Stimulated activated CD8-positive, alpha-beta memory T cell treated with anti-CD3 and anti-CD28 coated beads, Interleukin-12 subunit alpha, Interleukin-12 subunit beta, amount 100 ng/mL, for 24 hours (primary cell): ENCODE measurements around the gene BCL7A.
"Not testable (repeated sequence)": the region's sequence is repeated elsewhere in the genome, so short reads cannot be mapped to it uniquely, and the experiment has no call there.

ENCODE experiments used
- DNase-seq: peaks from one replicate; pipeline ENCODE4 v3.0.0-alpha.2; 2020; ENCODE audit errors: extremely low read depth

BCL7A gene

DNA sequence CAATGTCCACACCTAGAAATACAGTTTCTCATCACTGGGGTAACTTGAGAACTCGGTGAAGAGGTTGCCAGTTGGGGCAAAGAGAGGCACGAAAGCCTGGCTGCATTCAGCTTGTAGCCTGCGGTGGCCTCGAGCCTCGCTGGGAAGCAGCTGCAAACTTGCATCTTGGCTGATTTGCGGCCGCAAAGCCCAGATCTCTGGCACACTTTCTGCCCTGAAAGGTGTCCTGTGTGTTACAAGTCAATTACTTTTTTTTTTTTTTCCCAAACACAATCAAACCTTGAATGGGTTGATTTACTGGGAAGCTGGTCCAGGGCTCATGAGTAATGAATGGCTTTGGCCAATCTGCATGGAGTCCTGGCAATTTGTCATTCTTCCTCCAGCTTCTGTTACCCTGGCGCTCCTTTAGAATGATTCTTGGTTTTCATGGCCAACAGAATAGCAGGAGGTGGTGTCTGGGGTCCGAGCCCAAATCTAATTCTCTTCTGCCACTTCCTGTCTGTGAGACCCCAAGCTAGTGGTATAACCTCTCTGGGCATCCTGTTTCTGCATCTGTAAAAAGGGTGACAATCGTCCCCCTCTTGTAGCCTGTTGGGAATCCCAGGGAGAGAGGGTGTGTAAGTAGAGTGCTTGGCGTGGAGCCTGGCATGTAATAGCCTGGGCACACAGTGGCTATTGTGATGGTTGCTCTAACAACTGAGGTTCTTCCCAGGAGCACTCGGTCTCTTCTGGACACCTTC, 6.7 kb downstream of the BCL7A start:
- DNase-seq: no peak

DNA sequence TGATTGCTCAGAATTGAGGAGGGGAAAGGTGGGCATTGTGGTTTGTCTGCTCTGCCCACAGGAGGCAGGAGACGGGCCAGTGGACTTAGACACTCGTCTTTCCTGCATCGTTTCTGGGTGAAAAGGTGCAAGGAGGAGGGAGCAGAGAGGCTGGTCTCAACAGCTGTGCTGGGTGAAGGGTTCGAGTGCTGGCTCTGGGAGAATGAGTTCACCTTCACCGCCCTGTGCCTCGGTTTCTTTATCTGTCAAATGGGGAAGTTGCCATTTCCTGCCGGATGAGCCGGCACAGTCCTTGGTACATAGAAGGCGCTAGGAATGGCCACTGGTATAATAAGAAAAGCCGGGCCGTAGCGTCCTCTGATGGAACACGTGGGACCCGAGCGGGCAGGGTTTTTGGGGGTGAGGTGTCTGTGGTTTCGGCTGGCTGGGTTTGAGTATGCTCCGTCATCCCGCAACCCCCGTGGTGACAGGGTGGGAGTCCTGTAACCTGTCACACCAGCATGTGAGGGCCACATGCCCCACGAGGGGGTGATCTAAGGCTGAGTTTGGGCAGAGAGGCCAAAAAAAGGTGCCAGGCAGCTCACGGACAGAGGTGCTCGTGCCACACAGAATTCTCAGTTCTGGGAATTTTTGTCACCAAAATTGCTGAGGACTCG, 7.3 kb downstream of the BCL7A start:
- DNase-seq: no peak

DNA sequence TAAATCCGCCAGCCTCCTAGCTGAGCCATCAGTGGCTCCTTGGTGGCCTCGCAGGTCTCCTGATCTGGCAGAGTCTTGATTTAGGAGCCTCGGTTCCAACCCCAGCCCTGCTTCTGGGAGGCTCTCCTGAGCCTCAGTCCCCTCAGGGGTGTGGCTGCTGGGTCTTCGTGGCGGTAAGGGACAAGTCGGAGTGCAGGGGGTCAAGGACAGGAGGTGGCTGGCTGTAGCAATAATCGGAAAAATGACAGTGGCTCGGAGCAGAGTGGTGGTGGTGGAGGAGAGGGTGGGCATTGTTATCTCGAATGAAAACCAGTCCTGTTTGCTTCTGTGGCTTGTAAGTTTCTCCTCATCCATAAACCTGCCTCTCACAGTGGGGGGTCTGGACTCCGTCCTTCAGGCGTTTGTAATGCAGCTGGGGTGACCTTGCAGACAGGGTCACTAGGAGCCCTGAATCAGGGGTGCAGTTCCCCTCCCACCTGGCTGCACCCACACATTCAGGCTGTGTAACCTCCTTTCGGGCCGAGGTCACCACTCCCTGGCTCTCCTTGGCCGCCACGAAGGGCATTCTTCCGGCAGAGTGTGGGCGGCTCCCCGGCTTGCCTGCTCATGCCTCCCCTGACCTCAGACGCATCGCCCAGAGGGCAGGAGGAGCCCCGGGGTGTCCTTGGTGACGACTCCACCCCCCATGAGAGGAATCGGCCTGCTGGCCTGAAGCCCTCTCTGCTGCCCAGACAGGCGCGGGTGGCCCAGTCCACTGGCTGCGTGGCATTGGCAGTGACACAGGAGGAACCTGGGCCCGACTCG, 8.1 kb downstream of the BCL7A start:
- DNase-seq: no peak

DNA sequence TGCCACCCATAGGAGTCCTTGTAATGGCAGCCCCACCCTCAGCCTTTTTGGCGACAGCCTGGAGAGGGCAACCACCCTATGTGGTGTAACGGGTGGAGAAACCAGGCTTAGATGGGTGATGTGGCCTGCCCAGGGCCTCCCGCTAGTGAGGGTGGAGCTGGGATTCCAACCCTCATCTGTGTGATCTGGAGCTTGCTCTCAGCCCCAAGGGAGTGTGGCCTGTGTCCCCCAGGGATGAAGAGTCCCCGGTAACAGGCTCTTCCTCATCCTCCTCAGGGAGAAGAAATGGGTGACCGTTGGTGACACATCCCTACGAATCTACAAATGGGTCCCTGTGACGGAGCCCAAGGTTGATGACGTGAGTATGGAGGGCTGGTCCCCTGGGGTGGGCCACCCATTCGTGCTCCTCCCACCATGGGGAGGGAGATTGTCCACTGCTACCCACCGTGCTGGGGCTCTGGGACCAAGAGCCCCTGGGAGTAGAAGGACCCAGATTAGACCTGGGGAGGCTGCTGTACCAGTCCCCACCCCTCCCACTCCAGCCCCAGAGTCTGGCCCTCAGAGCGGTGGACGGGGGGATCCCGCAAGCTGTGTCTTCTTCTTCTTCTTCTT, 8.8 kb downstream of the BCL7A start:
- no peak for DNase-seq

DNA sequence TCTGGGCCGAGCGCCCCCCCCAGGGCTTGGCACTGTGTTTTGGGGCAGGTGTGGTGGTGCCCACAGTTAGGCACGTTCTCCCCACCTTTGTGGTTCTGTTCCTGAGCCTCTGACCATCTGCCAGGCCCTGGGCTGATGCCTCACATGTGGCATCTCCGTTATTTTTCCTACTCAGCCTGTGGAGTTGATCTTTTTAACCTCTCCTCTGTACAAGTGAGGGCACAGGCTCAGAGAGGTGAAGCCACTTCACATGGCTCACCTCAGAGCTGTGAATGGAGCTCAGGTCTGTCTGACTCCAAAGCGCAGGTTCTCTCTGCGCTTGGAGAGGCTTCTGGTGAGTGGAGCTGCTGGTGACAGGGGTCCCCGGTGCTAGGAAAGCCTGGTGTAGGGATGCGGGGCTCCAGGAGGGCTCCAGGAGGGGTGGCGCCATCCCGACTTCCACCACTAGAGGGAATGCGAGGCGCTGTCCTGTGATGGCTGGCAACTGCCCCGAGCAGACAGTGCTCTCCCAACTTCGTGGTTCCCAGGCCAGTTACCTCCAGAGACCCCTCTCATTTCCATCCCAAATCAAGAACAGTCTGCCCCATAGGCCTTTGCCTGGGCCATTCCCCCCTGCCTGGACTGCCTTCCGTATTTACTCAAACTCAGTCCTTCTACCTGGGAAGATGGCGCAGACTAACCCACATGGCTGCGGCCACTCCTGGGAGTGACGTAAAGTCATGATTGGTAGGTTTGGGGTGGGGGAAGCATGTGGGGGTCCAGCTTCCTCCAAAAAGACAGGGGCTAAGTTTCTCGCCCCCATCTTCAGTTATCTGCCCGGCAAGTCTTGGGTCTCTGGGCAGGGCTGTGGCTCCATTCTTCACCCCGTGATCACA, 9.9 kb downstream of the BCL7A start:
- no peak for DNase-seq

DNA sequence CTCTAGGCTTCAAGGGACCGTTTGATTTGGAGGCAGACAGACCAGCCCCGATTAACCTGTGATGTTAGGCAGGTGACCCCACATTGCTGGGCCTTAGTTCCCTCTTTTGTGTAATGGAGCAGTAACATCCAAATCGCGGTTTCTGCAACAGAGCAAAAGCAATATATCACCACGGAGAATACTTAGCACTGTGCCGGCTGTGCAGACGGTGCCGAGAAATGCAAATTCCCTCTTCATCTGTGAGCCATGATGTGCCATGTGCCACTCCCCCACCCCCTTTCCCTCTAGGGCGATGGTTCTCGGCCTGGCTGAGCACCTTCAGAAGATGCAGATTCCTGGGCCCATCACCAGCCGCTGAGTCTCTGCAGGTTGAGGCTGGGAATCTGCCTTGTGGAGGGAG, 10.9 kb downstream of the BCL7A start:
- no peak for DNase-seq

DNA sequence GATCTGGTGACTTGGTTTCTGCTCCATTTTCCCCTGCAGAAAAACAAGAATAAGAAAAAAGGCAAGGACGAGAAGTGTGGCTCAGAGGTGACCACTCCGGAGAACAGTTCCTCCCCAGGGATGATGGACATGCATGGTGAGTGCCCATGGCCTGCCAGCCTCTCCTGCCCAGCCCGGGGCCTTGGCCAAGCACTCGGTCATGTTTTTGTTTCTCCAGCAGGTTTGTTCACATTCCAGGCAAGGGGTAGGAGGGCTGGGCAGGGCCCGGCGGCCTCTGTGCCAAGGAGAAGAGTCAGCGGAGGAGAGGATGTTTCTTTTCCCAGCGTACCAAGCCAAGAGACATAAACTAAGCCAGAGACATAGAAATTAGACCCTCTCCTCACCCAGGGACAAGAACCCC, 13.6 kb downstream of the BCL7A start:
- DNase-seq: no peak

DNA sequence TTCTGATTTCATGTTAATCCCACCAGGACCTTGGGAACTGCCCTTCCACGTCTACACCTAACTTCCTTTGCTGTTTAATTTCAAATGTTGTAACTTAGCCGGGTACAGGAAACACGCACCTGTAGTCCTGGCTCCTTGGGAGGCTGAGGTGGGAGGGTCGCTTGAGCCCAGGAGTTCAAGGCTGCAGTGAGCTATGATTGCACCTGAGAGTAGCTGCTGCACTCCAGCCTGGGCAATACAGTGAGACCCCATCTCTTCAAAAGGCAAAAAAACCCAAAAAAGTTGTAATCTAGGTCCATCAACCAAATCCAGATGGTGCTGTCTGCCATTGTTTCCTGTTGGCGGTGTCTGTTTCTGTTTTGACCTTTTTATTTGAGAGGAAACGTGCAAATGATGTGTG, 14.5 kb downstream of the BCL7A start:
- DNase-seq: no peak

DNA sequence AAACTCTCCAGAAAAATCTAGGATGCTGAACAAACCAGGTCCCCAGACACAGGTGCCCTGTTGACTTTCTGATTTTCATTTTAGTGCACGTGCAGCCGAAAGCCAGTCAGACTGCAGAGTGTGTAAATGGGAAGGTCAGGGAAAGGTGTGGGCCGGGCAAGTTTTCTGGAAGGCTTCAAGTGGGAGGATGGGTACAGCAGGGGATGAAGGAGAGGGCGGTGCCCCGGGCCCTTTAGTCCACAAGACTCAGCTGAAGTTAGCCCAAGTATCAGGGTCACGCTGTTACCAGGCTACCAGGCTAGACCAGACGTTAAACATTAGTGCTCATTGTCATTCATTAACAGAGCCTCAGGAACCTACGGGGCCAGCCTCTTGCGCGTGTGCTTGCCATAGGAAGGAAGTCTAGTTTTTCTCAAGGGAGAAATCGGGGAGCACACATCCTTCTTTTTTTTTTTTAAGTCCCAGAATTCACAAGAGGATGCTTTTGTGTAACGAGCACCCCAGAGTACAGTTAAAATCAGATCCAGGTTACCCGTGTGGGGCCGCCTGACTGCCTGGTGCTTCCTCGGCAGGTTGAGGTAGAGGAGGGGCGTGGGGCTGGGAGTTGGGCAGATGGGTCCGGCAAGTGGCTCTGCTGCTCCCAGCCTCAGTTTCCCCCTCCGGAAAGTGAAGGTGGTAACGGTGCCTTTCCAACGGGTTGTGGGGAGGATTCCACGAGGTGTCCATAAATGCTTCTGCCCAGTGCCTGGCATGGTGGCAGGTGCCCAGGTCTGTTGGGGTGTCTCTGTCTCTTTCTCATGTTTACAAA, 19.1 kb downstream of the BCL7A start:
- no peak for DNase-seq

DNA sequence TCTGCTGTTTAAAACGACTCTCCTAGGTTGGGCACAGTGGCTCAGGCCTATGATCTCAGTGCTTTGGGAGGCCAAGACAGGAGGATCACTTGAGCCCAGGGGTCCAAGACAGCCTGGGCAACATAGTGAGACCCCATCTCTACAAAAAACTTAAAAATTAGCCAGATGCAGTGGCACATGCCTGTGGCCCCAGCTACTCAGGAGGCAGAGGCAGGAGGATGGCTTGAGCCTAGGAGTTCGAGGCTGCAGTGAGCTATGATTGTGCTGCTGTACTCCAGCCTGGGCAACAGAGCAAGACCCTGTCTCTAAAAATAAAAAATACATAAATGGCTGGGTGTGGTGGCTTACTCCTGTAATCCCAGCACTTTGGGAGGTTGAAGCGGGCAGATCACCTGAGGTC, 19.8 kb downstream of the BCL7A start:
- not testable (repeated sequence) for DNase-seq

DNA sequence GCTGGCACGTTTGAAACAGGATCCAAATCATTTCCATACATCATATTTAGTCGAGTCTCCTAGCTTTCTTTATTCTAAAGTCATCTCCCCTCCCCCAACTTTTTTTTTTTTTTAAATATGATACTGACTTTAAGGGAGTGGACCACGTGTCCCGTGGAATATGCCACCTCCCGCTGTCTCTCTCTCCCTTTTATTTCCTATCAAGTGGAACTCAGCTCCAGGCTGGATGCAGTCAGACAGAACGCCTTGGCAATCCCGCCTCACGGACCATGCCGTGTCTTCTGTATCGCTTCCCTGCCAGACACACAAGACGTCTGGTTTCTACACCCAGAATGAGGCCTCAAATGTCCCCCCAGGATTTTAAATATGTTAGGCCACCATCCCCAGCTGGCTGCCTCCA, 21.2 kb downstream of the BCL7A start:
- no peak for DNase-seq

DNA sequence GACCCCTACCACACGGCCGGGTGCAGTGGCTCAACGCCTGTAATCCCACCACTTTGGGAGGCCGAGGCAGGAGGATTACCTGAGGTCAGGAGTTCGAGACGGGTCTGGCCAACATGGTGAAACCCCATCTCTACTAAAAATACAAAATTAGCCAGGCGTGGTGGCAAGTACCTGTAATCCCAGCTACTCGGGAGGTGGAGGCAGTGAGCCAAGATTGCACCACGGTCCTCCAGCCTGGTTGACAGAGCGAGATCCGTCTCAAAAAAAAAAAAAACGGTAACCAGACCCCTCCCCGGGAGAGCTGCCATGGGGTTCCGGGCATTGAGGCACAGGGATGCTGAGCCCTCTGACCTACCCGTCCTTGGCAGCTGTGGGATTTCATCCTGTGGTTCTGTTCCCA, 21.8 kb downstream of the BCL7A start:
- no peak for DNase-seq

DNA sequence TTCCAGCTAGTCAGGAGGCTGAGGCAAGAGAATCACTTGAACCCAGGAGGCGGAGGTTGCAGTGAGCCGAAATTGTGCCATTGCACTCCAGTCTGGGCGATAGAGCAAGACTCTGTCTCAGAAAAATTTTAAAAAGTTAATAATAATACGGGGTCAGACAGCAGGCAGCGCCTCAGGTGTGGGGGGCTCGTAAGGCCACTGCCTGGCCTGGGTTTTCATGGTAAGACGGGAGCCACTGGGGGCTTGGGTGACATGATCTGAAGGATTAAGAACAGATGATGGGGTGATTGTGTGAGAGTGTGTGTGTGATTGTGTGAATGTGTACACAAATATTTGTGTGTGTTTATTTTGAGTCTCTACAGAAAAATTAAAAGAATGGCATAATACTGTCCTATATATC, 23.6 kb downstream of the BCL7A start:
- no peak for DNase-seq

DNA sequence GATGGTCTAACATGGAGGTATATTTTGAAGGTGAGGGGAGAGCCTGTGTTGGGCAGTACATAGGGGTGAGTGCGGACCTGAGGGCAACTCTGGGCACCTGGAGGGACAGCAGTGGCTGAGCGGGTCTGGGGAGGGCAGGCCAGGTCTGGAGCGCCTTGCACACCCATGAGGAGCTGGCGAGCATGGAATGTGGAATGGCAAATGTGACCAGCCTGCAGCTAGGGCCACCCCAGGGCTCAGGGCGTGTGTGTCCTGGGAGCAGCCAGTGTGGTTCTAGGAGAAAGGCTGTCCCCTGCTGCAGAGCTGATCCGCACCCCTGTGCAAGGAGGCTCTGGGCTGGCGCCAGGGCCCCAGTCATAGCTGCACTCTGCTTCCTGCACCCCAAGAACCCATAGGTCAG, 24.5 kb downstream of the BCL7A start:
- DNase-seq: no peak

DNA sequence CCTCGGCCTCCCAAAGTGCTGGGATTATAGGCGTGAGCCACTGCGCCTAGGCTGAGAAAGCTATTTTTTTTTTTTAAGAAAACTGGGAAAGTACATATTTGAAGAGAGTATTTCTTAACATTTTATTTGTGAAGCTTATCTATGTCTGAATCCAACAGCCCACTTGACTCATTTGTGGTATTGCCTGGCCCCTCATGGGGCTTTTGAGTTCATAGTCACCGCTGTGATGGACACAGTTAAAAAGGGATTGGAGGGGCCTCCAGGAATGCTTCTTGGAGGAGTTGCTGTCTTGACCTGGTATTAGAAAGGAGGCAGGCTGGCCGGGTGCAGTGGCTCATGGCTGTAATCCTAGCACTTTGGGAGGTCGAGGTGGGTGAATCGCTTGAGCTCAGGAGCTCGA, 26.5 kb downstream of the BCL7A start:
- DNase-seq: no peak

DNA sequence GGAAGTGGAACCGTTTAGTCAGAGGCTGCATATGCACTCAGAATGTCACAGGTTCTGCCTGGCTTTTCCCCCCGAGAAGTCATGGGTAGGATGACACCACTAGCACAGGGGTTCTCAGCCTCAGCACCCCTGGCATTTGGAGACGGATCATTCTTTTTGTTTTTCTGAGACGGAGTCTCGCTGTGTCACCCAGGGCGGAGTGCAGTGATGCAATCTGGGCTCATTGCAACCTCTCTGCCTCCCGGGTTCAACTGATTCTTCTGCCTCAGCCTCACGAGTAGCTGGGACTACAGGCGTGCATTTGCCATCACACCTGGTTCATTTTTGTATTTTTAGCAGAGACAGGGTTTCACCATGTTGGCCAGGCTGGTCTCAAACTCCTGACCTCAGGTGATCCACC, 28.1 kb downstream of the BCL7A start:
- no peak for DNase-seq

DNA sequence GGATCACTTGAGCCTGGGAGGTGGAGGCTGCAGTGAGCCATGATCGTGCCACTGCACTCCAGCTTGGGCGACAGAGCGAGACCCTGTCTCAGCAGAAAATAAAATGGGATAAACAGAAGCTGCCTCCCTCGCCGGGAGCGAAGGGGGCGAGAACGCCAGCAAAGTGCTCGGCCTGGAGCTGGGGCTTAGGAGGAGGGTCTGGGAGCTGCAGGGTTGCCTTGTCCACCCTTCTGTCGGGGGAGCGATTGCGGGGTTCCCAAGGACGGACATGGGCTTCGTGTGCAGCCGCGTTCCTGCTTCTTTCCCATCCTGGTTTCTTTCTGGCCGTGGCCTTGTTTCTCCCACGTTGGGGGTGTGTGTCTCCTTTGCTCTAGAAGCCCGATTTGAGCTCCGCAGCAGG, 29.0 kb downstream of the BCL7A start:
- DNase-seq: no peak

DNA sequence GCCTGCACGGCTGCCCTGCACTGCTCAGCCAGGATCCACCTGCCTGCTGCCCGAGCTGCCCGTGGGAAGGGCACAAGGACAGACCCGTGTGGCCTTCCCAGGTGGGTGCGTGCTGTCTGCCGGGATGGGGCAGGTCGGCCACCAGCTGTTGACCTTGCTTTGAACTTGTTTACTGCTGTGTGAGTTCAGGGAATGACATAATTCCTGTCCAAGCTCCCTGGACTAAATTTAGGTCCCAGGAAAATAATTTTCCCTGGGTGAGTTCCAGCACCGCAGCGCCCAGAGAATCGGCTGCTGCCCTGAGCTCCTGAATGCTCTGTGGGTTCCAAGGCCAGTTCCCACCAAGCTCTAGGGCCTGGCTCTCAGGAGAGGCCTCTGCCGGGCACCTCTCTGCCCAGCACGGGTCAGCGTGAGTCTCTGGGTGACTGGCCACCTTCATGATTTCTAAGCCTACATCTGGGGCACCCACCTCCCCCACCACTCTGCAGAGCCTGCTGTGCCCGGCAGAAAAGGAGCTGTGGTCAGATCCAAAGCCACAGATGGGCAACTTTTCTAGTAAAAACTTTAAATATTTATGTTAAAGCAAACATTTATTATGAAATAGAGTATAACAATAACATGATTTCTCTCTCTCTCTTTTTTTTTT, 29.7 kb downstream of the BCL7A start:
- DNase-seq: no peak

DNA sequence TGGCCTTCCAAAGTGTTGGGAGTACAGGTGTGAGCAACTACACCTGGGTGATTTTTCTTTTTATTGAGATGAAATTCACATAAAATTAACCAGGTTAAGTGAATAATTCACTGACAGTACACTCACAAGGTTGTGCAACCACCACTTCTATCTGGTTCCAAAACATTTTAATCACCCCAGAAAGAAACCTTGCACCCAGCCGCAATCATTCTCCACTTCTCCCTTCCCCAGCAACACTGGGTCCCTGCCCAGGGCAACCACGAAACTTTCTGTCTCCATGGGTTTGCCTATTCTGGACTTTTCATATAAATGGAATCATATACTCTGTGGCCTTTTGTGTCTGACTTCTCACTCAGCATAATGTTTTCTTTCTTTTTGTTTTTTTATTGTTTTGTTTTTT, 30.6 kb downstream of the BCL7A start:
- no peak for DNase-seq

DNA sequence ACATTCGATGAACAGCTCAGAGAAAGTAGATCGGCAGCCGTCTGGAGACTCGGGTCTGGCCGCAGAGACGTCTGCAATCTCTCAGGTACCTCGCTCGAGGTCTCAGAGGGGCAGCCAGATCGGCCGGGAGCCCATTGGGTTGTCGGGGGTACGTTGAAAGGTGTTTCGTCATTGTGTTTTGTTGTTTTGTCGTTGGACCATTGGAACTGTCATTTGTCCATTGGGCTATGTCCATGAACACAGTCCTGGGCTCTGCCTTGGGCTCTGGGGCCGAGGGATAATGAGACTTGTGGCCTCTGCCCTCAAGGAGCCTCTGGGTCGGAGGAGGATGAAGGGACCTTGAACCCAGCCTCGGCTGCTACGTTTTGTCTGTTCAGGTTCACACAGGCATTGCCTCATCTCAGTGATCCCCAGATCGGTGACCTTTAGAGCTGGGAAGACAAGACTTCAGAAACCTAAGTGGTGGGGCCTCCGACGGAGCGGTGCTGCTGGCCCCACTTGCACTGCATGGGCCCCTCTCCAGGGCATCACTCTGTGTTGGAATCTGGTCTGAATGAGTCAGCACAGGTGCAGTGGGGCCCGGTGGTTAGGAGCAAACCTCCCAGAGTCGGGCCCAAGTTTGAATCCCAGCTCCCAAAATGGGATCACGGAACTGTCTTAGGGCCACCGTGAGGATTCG, 33.3 kb downstream of the BCL7A start:
- no peak for DNase-seq
